M059J (cell line): Measurements from ENCODE around the gene LIN7B. TPM values are rescaled to one million over a fixed set of nuclear protein-coding genes. Genes with fewer than 3 reads are reported as not detected.

Experiments used
- DNase-seq: peaks from one replicate; pipeline ENCODE4 v3.0.0-alpha.2; 2012; ENCODE audit warnings: low read depth
- total RNA-seq: library from RNA; depleted of rRNA; stranded (reverse); fragments of >200 nt; shearing (Covaris generic); gene quantifications from 2 replicates; pipeline ENCODE4 v1.2.3, GENCODE V29; 2014; rRNA removed

Gene LIN7B
- total RNA-seq, 1 experiment from 2014 or later: 9.7 TPM

DNA sequence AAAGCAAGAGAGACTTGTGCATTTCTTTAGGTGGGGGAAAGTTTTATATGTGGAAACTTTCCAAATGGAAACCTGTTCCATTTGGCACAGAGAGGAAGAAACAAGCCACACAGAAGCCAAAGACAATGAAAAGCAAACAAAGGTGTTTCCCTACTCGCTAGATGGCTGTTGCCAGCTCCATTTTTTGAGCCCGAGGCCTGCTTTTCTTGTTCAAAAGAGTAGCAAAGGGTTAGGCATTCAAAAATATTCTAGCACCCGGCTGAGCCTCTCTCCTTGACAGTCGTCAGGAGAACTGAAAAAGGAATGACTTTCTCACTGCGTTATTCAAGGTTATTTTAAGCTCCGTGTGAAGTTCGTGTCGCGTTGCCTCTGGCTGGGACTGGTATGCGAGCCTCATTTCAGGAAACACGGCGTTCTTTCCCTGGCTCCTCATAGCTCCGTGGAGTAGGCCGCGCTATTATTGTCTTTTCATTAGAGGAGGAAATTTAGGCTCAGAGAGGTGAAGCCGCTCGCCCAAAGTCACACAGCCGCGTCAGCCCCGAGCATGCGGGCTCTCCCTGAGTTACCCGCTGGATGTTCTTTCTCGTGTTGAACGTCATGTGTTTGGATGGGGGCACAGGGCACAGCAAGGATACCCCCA is 51.1 kb downstream of the LIN7B start:
- no peak for DNase-seq

GRCh38 chr19:49165865-49166301 is 51.7 kb downstream of the LIN7B start:
- DNase-seq: no peak

DNA sequence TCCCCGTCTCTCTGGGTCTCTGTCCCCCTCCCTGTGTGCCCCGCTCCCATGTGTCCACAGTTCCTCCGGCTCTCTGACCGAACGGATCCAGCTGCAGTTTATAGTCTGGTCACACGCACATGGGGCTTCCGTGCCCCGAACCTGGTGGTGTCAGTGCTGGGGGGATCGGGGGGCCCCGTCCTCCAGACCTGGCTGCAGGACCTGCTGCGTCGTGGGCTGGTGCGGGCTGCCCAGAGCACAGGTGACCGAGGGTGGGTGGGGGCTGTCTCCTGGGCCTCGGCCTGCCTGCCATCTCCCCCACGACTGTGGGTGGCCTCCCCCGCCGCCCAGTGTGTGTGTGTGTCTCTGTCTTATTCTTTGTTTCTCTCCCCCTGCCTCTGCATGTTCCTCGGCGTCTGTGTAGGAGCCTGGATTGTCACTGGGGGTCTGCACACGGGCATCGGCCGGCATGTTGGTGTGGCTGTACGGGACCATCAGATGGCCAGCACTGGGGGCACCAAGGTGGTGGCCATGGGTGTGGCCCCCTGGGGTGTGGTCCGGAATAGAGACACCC is 53.8 kb downstream of the LIN7B start:
- DNase-seq: no peak

Other genes starting within 250 kb of the LIN7B start
- 4.3 and 5.0 TPM in 2 replicates for gene PLEKHA4, start 245.8 kb upstream of the LIN7B start, total RNA-seq
- gene PPP1R15A, start 241.9 kb upstream of the LIN7B start, total RNA-seq: 31.1 and 40.5 TPM in 2 replicates
- gene TULP2, start 215.6 kb upstream of the LIN7B start, total RNA-seq: not detected in 2 replicates
- gene NUCB1, start 214.1 kb upstream of the LIN7B start, total RNA-seq: 236 and 301 TPM in 2 replicates
- gene DHDH, start 180.7 kb upstream of the LIN7B start, total RNA-seq: 0.15 TPM in 1 of 2 replicates, not detected in the other
- gene BAX, start 159.5 kb upstream of the LIN7B start, total RNA-seq: 97.7 and 101 TPM in 2 replicates
- gene FTL, start 149.1 kb upstream of the LIN7B start, total RNA-seq: 3,106 and 3,231 TPM in 2 replicates
- 50.1 and 67.3 TPM in 2 replicates for gene GYS1, start 121.1 kb upstream of the LIN7B start, total RNA-seq
- 275 and 292 TPM in 2 replicates for gene RUVBL2, start 120.5 kb upstream of the LIN7B start, total RNA-seq
- 1.8 TPM in 1 of 2 replicates, not detected in the other for gene LHB, start 97.3 kb upstream of the LIN7B start, total RNA-seq
- 1.7 and 7.0 TPM in 2 replicates for gene CGB3, start 90.0 kb upstream of the LIN7B start, total RNA-seq
- 1.7 and 4.2 TPM in 2 replicates for gene CGB2, start 82.5 kb upstream of the LIN7B start, total RNA-seq
- 2.6 and 14.5 TPM in 2 replicates for gene CGB1, start 77.5 kb upstream of the LIN7B start, total RNA-seq
- gene CGB5, start 70.5 kb upstream of the LIN7B start, total RNA-seq: 7.3 and 8.1 TPM in 2 replicates
- 15.7 and 21.3 TPM in 2 replicates for gene CGB8, start 65.3 kb upstream of the LIN7B start, total RNA-seq
- gene CGB7, start 56.6 kb upstream of the LIN7B start, total RNA-seq: 2.7 and 5.3 TPM in 2 replicates
- 0.67 TPM in 1 of 2 replicates, not detected in the other for gene NTF4, start 49.6 kb upstream of the LIN7B start, total RNA-seq
- not detected in 2 replicates for gene KCNA7, start 41.7 kb upstream of the LIN7B start, total RNA-seq
- 175 and 191 TPM in 2 replicates for gene SNRNP70, start 28.9 kb upstream of the LIN7B start, total RNA-seq
- 0.44 and 1.6 TPM in 2 replicates for gene C19orf73, start 4.8 kb downstream of the LIN7B start, total RNA-seq
- 2.4 and 4.8 TPM in 2 replicates for gene PPFIA3, start 5.2 kb downstream of the LIN7B start, total RNA-seq
- gene HRC, start 41.0 kb downstream of the LIN7B start, total RNA-seq: not detected in 2 replicates
- 1.2 and 2.6 TPM in 2 replicates for gene TRPM4, start 43.4 kb downstream of the LIN7B start, total RNA-seq
- 0.05 TPM in 2 replicates for gene SLC6A16, start 210.8 kb downstream of the LIN7B start, total RNA-seq
- not detected in 2 replicates for gene CD37, start 221.0 kb downstream of the LIN7B start, total RNA-seq
- gene TEAD2, start 248.0 kb downstream of the LIN7B start, total RNA-seq: 17.4 and 20.3 TPM in 2 replicates
- gene DKKL1, start 249.5 kb downstream of the LIN7B start, total RNA-seq: not detected in 2 replicates